GM12872 (cell line): Measurements from ENCODE around the gene ZNF746.

ENCODE experiments used
- TF ChIP-seq, protein P1 (sequence below): IDR thresholded peaks from 3 replicates; pipeline ENCODE4 v1.5.1; 2011; ENCODE audit warnings: low read depth, mild to moderate bottlenecking, low read length, moderate library complexity; ENCODE audit not compliant: insufficient read depth

Gene ZNF746

DNA sequence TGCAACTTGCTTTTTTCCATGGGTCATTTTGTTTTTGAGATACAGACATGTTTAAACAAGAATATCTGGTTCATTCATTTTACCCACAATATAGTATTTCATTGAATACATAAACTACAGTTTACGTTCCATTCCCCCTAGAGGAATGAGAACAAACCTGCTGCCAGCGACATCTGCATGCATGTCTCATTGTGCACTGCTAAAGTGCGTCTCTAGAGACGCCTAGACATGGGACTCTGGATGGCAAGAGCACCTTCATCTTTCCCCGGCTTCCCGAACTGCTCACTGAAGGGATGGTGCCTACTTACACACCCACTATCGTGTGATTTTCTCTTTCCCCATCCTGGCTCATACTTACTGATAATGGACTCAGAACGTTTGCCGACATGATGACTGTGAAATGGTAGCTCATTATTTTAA, 35.5 kb downstream of the ZNF746 start:
- TF ChIP-seq, protein P1, sequence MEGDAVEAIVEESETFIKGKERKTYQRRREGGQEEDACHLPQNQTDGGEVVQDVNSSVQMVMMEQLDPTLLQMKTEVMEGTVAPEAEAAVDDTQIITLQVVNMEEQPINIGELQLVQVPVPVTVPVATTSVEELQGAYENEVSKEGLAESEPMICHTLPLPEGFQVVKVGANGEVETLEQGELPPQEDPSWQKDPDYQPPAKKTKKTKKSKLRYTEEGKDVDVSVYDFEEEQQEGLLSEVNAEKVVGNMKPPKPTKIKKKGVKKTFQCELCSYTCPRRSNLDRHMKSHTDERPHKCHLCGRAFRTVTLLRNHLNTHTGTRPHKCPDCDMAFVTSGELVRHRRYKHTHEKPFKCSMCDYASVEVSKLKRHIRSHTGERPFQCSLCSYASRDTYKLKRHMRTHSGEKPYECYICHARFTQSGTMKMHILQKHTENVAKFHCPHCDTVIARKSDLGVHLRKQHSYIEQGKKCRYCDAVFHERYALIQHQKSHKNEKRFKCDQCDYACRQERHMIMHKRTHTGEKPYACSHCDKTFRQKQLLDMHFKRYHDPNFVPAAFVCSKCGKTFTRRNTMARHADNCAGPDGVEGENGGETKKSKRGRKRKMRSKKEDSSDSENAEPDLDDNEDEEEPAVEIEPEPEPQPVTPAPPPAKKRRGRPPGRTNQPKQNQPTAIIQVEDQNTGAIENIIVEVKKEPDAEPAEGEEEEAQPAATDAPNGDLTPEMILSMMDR = no peak

DNA sequence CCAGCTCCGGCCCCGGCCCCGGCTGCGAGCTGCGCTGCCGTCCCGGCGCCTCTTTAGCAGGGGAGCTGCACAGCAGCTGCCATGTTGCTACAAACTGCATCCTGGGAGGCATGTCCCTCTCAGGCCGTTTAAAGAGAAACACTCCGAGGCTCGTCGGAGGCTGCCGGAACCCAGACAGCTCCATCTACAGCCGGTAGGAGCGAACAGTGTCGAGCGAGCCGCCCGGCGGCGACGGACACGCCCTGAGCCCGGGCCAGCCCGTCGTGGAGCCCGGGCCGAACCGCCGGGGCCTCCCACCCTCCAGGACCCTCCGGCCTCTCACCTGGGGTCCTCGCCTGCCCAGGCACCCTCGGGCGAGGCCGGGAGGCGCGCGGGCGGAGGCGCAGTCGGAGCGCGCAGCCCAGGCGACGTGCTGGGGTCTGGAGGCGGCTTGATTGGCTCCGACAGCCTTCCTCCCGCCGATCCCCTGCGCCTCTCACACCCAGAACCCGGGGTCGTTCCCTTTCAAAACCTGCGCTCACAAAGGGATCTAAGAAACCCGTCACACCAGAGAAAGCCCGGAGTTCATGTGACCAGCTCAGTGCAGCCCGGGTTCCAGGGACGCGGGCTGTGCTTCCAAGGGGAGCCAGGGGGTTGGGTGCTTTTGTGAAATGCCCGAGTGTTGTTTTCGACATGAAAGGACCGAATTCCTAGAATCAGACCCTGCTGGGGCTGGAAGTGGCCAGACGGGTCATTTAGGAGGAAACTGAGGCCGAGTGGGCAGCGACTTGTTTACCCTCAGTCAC, 36.9 kb downstream of the ZNF746 start, which contains the start of gene ZNF777:
TSS of gene ZNF777 (minus strand) at position 570 of the 785 bp plus-strand sequence. CDS start 5,040 bp downstream, outside the sequence.
- TF ChIP-seq, protein P1 = peak; percentile 65

DNA sequence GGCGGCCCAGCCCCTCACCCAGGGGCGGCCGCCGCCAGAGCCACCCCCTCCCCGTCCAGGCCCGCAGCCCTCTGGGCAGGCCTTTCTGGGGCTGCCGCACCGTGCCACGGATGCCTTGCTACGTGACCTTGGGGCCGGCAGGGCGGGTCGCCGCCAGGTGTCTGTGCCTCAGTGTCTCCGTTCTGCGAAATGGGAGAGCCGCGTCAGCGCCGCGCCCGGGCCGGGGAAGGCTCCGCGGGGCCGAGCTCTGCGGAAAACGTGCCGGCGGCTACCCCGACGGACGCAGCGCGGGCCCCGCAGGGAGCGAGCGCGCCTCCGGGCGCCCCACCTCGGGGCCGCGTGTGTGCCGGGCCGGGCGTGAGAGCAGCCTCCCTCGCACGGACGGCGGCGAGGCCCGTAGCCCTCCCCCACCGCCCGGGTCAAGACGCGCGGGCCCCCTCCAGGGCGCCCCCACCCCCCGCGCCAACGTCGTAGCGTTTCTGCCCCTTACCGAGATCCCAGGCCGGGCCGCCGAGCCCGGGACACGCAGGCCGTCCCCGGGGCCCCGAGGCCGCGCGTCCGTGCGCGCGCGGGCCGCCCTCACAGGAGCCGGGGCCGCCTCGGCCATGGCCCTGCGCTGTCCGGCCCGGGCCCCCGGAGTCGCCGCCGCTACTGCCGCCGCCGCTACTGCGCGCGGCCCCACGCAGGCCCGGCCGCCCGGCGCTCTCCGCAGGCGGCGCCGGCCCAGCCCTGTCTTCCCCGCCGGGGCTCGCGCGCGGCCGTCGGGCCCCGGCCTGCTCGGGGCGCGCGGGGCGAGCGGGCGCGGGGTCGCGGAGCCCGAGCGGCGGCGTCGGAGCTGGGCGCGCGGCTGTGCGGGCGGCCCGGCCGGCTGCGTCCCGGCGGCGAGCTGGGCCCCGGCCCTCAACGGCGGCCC, 37.8 kb downstream of the ZNF746 start:
- TF ChIP-seq, protein P1 = no peak

DNA sequence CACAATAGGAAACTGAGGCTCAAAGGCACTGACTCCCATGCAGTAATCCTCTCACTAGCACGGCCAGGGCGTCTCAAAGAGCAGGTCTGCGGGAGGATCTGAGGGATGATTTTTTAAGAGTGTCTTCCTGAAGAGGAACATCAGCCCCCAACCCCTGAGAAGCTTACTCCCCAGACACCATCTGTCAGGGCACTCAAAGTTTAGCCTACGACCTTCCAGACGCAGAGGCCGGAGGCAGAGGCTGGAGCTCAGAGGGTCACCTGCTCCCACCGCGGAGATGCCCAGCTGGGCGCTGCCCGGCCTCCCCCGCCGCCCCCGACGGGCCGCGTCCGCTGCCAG, 38.4 kb downstream of the ZNF746 start:
- TF ChIP-seq, protein P1 = no peak

DNA sequence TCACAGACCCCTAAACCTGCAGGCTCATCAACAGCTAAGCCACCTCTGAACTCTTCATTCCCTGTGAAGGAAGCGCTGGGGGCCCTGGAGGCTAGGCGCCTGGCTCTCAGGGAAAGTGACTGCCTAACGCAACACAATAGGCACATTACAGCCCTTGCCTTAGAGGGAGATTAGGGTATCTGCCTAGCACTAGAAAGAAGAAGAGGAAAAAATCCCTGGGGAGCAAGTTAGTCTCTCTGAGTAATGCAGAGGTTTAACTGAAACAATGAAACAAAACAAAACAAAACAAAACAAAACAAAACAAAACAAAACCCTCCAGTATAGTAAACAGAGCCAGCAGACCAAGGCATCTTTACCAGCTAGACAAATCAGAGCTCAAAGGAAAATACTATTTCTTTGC, 39.4 kb downstream of the ZNF746 start:
- TF ChIP-seq, protein P1 = no peak

DNA sequence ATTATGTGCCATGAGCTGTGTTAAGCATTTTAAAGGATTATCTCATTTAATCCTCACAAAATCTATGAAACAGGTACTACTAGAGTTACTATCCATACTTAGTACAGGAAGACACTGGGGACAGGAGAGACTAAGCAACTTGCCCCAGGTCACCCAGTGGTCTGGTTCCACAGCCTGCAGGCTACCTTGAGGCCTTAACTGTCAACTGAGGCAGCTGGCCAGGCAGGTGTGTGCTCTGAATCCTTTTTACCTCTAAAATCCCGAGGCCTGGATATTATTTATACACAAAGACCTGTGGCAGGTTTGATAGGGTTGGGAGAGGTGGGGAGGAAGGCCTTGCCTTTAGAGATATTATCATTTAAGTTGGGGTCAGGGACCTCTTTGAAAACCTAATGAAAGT, 39.8 kb downstream of the ZNF746 start:
- TF ChIP-seq, protein P1 = no peak
